NCI-H345 treated with DMSO at 0.1 percent for 48 hours (cell line): ENCODE data around the gene TLR7.

Experiments
- DNase-seq: peaks from one replicate; lab custom pipeline; 2025; ENCODE audit not compliant: unreplicated experiment; lab: John Stamatoyannopoulos, UW

TLR7 gene

DNA sequence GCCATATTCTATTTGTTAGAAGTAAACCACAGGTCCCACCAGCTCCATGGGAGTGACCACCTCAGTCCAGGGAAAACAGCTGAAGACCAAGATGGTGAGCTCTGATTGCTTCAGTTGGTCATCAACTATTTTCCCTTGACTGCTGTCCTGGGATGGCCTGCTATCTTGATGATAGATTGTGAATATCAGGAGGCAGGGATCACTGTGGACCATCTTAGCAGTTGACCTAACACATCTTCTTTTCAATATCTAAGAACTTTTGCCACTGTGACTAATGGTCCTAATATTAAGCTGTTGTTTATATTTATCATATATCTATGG, 55.7 kb downstream of the TLR7 start:
- DNase-seq = no peak

- DNase-seq = no peak
Observed at GRCh38 chrX:12929701-12930100, 62.8 kb downstream of the TLR7 start.

GRCh38 chrX:12930150-12930549, 63.3 kb downstream of the TLR7 start:
- no peak for DNase-seq

GRCh38 chrX:12932244-12932643, 65.4 kb downstream of the TLR7 start:
- no peak for DNase-seq

DNA sequence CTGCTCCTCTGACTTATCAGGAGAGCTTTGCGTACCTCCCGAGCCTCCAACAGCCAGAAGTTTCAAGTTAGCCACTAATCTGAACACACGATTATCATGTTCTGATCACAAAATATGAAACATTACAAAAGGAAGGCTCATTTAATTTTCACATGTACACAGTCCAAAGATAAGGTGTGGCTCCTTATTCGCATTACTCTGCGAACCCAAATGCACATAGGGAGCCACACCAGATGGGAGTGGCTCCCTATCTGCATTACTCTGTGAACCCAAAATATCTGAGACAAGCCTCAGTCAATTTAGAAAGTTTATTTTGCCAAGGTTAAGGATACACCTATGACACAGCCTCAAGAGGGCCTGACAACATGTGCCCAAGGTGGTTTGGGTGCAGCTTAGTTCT, 68.0 kb downstream of the TLR7 start:
- no peak for DNase-seq

DNA sequence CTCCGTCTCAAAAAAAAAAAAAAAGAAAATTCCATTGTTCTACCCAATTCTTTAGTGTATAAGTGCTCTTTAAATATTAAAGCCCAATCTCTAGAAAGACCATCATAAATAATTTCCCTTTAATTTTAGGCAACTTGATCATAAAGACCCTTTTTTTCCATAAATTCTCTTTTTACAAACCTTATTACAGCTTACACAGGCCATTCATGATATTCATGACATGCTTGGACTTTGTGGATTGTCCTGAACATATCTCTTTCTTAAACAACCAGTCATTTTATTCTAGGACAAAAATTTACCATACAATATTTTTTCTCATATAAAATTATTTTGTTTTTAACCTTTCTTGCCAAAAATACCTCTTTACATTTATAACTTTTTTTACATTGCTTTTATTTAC, 70.1 kb downstream of the TLR7 start:
- no peak for DNase-seq
